WERI-Rb-1 (cell line): ENCODE data around the gene GABBR2.

Experiments used
- DNase-seq: peaks from one replicate; pipeline ENCODE4 v3.0.0-alpha.2; 2020
- H3K27ac ChIP-seq: fragments of 250-450 bp; sonication (Bioruptor Pico); 2 replicates; pipeline ENCODE4 v1.5.1; 2020; ENCODE audit warnings: mild to moderate bottlenecking, moderate library complexity
- H3K27me3 ChIP-seq: fragments of 250-450 bp; sonication (Bioruptor Pico); 2 replicates; pipeline ENCODE4 v1.5.1; 2021; ENCODE audit warnings: mild to moderate bottlenecking, low read depth, moderate library complexity; ENCODE audit not compliant: insufficient read depth, severe bottlenecking
- H3K36me3 ChIP-seq: fragments of 250-450 bp; sonication (Bioruptor Pico); 2 replicates; pipeline ENCODE4 v1.5.1; 2020; ENCODE audit warnings: mild to moderate bottlenecking, moderate library complexity
- H3K4me3 ChIP-seq: 2 replicates; pipeline ENCODE4 v1.5.1; 2011; ENCODE audit warnings: low read depth, mild to moderate bottlenecking, control low read depth, low read length
- H3K9me3 ChIP-seq: fragments of 250-450 bp; sonication (Bioruptor Pico); 2 replicates; pipeline ENCODE4 v1.5.1; 2021; ENCODE audit warnings: mild to moderate bottlenecking, moderate library complexity; ENCODE audit not compliant: severe bottlenecking
- CTCF ChIP-seq: IDR thresholded peaks from 2 replicates; pipeline ENCODE4 v1.5.1; 2011; ENCODE audit warnings: low read depth, mild to moderate bottlenecking, control low read depth, inconsistent platforms, low read length

Gene GABBR2

GRCh38 chr9:98365781-98366180 is 343.0 kb downstream of the GABBR2 start:
- peaks cover 17% of the 10 kb centered on the region for H3K9me3 ChIP-seq
- DNase-seq, result no peak
- no peak overlapping the region for H3K4me3 ChIP-seq
- TF ChIP-seq CTCF, result no peak
- peaks cover 29% of the 10 kb centered on the region for H3K36me3 ChIP-seq
- H3K27ac ChIP-seq, result peak overlapping the region; percentile 23; the same call in 1 of the 2 replicates
- no peaks in the 10 kb centered on the region for H3K27me3 ChIP-seq

- DNase-seq, result peak; percentile 69
Observed at GRCh38 chr9:98365227-98365669, 343.5 kb downstream of the GABBR2 start.

GRCh38 chr9:98364086-98364485 is 344.6 kb downstream of the GABBR2 start:
- TF ChIP-seq CTCF, result no peak
- Histone ChIP-seq H3K9me3 (peaks cover 17% of the 10 kb centered on the region), H3K4me3 (no peak overlapping the region), H3K36me3 (peaks cover 37% of the 10 kb centered on the region), H3K27me3 (no peaks in the 10 kb centered on the region), H3K27ac (peak overlapping the region; percentile 73)
- peak; percentile 71 for DNase-seq

More at GRCh38 chr9:98365227-98365669, 343.5 kb downstream of the GABBR2 start:
- Histone ChIP-seq H3K4me3 (no peak overlapping the region), H3K9me3 (peaks cover 17% of the 10 kb centered on the region), H3K27ac (peak overlapping the region; percentile 73; the same call in 1 of the 2 replicates), H3K27me3 (no peaks in the 10 kb centered on the region), H3K36me3 (peaks cover 34% of the 10 kb centered on the region)
- TF ChIP-seq CTCF, result peak; percentile 85

- Histone ChIP-seq H3K27ac (peak overlapping the region; percentile 73), H3K27me3 (no peaks in the 10 kb centered on the region), H3K4me3 (no peak overlapping the region), H3K36me3 (peaks cover 41% of the 10 kb centered on the region), H3K9me3 (peaks cover 17% of the 10 kb centered on the region)
- no peak for TF ChIP-seq CTCF
- no peak for DNase-seq
Observed at GRCh38 chr9:98363644-98364043, 345.1 kb downstream of the GABBR2 start.

GRCh38 chr9:98362624-98363252 is 346.0 kb downstream of the GABBR2 start:
- Histone ChIP-seq H3K4me3 (no peak overlapping the region), H3K27me3 (no peaks in the 10 kb centered on the region), H3K27ac (peak overlapping the region; percentile 73), H3K36me3 (peaks cover 47% of the 10 kb centered on the region), H3K9me3 (peaks cover 17% of the 10 kb centered on the region)
- no peak for TF ChIP-seq CTCF
- DNase-seq, result no peak

- H3K4me3 ChIP-seq, result no peak overlapping the region
- no peak overlapping the region for H3K27ac ChIP-seq
- H3K36me3 ChIP-seq, result peaks cover 48% of the 10 kb centered on the region
- H3K9me3 ChIP-seq, result peaks cover 17% of the 10 kb centered on the region
- no peaks in the 10 kb centered on the region for H3K27me3 ChIP-seq
- no peak for DNase-seq
- no peak for TF ChIP-seq CTCF
Observed at GRCh38 chr9:98361645-98362044, 347.1 kb downstream of the GABBR2 start.
